Upper lobe of right lung (tissue), 1 donor: ENCODE data around the gene CAV2. TPM values are rescaled to one million over a fixed set of nuclear protein-coding genes. Genes with fewer than 3 reads are reported as not detected.

Experiments
- ATAC-seq: fragments of 200-7000 bp; cut with Tn5 transposase; one replicate; pipeline ENCODE4 v1.9.1; 2020; ENCODE audit warnings: mild to moderate bottlenecking, moderate library complexity
- DNase-seq: peaks from one replicate; pipeline ENCODE4 v3.0.0-alpha.2; 2020
- H3K27ac ChIP-seq: fragments of 200-600 bp; one replicate; pipeline ENCODE4 v1.8.0; 2022
- H3K27me3 ChIP-seq: fragments of 200-600 bp; one replicate; pipeline ENCODE4 v1.8.0; 2022; ENCODE audit warnings: mild to moderate bottlenecking
- H3K36me3 ChIP-seq: fragments of 200-600 bp; one replicate; pipeline ENCODE4 v1.8.0; 2022
- H3K4me1 ChIP-seq: fragments of 200-600 bp; one replicate; pipeline ENCODE4 v1.8.0; 2022
- H3K4me3 ChIP-seq: fragments of 200-600 bp; one replicate; pipeline ENCODE4 v1.8.0; 2022; ENCODE audit warnings: mild to moderate bottlenecking
- H3K9me3 ChIP-seq: fragments of 200-600 bp; one replicate; pipeline ENCODE4 v1.8.0; 2022
- intact Hi-C: fragments of 100-400 bp; cut with DNase I; formaldehyde crosslinking; loops from one replicate; pipeline ENCODE4 v1.11.0; 2022
- total RNA-seq: library from RNA; stranded (reverse); fragmentation: NEBNext Ultra II Directional; extraction: Animal tissue kit (Norgen Biotek cat#: 25700); gene quantifications from one replicate; pipeline ENCODE4 v1.2.1, GENCODE V29; 2021
- TF ChIP-seq, protein P1 (sequence below): fragments of 200-600 bp; IDR thresholded peaks from one replicate; pipeline ENCODE4 v1.8.0; 2022; ENCODE audit warnings: antibody characterized with exemption
- donor health status: DM: no; HTN: yes; CAD: no; lungs with severe emphysema.

CAV2 gene
- total RNA-seq, 1 donor from 2014 or later: 192 TPM

GRCh38 chr7:116543664-116544063, 44.1 kb downstream of the CAV2 start:
- Histone ChIP-seq H3K4me3 (no peak overlapping the region), H3K4me1 (peaks cover 4% of the 10 kb centered on the region), H3K27ac (no peak overlapping the region), H3K27me3 (no peaks in the 10 kb centered on the region), H3K36me3 (no peaks in the 10 kb centered on the region), H3K9me3 (no peaks in the 10 kb centered on the region)
- TF ChIP-seq, protein P1, sequence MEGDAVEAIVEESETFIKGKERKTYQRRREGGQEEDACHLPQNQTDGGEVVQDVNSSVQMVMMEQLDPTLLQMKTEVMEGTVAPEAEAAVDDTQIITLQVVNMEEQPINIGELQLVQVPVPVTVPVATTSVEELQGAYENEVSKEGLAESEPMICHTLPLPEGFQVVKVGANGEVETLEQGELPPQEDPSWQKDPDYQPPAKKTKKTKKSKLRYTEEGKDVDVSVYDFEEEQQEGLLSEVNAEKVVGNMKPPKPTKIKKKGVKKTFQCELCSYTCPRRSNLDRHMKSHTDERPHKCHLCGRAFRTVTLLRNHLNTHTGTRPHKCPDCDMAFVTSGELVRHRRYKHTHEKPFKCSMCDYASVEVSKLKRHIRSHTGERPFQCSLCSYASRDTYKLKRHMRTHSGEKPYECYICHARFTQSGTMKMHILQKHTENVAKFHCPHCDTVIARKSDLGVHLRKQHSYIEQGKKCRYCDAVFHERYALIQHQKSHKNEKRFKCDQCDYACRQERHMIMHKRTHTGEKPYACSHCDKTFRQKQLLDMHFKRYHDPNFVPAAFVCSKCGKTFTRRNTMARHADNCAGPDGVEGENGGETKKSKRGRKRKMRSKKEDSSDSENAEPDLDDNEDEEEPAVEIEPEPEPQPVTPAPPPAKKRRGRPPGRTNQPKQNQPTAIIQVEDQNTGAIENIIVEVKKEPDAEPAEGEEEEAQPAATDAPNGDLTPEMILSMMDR: no peak
- intact Hi-C loops: no loop called here
- ATAC-seq (no peak), DNase-seq (no peak)

- Histone ChIP-seq H3K27ac (peak overlapping the region; percentile 40), H3K4me3 (no peak overlapping the region), H3K9me3 (no peaks in the 10 kb centered on the region), H3K4me1 (peaks cover 4% of the 10 kb centered on the region), H3K36me3 (no peaks in the 10 kb centered on the region), H3K27me3 (no peaks in the 10 kb centered on the region)
- ATAC-seq: peak; percentile 41
- TF ChIP-seq, protein P1: no peak
- DNase-seq: no peak
- intact Hi-C loops: no loop called here
Observed at GRCh38 chr7:116544487-116544886, 44.9 kb downstream of the CAV2 start.

DNA sequence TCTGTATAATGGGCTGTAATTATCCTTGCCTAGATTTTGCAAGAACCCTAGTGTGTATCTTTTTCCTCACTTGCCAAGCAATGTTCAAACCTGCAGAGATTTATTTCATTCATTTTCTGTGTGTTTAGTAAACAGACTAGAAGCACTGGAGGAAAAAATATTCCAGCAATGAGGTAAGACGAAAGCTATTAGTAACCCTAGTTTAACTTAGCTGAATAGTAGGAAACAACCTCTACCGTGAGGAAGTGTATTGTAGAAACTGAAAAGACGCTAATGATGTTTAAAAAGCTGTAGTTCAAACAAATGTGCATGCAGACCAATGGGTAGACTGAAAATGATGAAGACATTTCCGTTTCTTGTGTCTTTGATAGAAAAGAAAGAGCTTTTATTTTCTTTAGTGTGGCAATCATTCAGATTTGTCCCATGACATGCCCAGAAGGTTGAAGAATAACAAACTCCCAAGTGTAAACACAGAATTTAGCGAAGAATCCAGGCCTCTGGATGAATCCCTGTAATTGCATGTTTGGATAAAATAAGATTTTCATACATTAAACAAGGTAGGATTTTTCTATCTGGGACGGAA, 46.0 kb downstream of the CAV2 start:
- TF ChIP-seq, protein P1: no peak
- DNase-seq (no peak), ATAC-seq (no peak)
- no peaks in the 10 kb centered on the region for H3K27me3 ChIP-seq
- intact Hi-C loops: no loop called here
- peak overlapping the region; percentile 40 for H3K27ac ChIP-seq
- no peak overlapping the region for H3K4me3 ChIP-seq
- peaks cover 4% of the 10 kb centered on the region for H3K4me1 ChIP-seq
- no peaks in the 10 kb centered on the region for H3K36me3 ChIP-seq
- H3K9me3 ChIP-seq: no peaks in the 10 kb centered on the region

- Histone ChIP-seq H3K4me1 (peaks cover 4% of the 10 kb centered on the region), H3K9me3 (no peaks in the 10 kb centered on the region), H3K36me3 (no peaks in the 10 kb centered on the region), H3K27me3 (no peaks in the 10 kb centered on the region), H3K27ac (no peak overlapping the region), H3K4me3 (no peak overlapping the region)
- intact Hi-C loops: no loop called here
- no peak for ATAC-seq
- DNase-seq: no peak
- TF ChIP-seq, protein P1: no peak
Observed at GRCh38 chr7:116546054-116546453, 46.5 kb downstream of the CAV2 start.

GRCh38 chr7:116546916-116547315, 47.4 kb downstream of the CAV2 start:
- no peak for DNase-seq

More at GRCh38 chr7:116546916-116547315, 47.4 kb downstream of the CAV2 start:
- H3K4me3 ChIP-seq: no peak overlapping the region
- no peak for ATAC-seq
- no peaks in the 10 kb centered on the region for H3K36me3 ChIP-seq
- H3K27ac ChIP-seq: no peak overlapping the region
- intact Hi-C loops: no loop called here
- no peaks in the 10 kb centered on the region for H3K27me3 ChIP-seq
- H3K4me1 ChIP-seq: peaks cover 4% of the 10 kb centered on the region
- TF ChIP-seq, protein P1: no peak
- no peaks in the 10 kb centered on the region for H3K9me3 ChIP-seq
